HepG2 (cell line): ENCODE data around the gene BTN1A1. TPM values are rescaled to one million over a fixed set of nuclear protein-coding genes. Genes with fewer than 3 reads are reported as not detected.

Experiments
- ATF7-NPFF ChIP-seq: sonication (generic); formaldehyde crosslinking; IDR thresholded peaks from 2 replicates; pipeline ENCODE4 v1.8.1; 2023; ENCODE audit warnings: mild to moderate bottlenecking, low read depth, missing genetic modification reagents, moderate library complexity
- BCL3 ChIP-seq: sonication (generic); formaldehyde crosslinking; IDR thresholded peaks from 2 replicates; pipeline ENCODE4 v1.5.1; 2020; ENCODE audit warnings: mild to moderate bottlenecking, missing genetic modification reagents, moderate library complexity
- ETS1 ChIP-seq: sonication (generic); formaldehyde crosslinking; IDR thresholded peaks from 2 replicates; pipeline ENCODE4 v1.4.0; 2020; ENCODE audit warnings: missing genetic modification reagents
- HCFC1 ChIP-seq: fragments of 150-350 bp; IDR thresholded peaks from 2 replicates; pipeline ENCODE4 v1.6.1; 2014; ENCODE audit warnings: low read depth, low read length
- HMG20B ChIP-seq: conservative IDR thresholded peaks from 2 replicates; pipeline ENCODE4 v1.6.1; 2016; ENCODE audit warnings: missing genetic modification reagents, missing compliant biosample characterization
- MIER3 ChIP-seq: IDR thresholded peaks from 2 replicates; pipeline ENCODE4 v1.6.1; 2016; ENCODE audit warnings: missing compliant biosample characterization, borderline replicate concordance
- MIXL1 ChIP-seq: IDR thresholded peaks from 2 replicates; pipeline ENCODE4 v1.6.1; 2016
- NR0B2 ChIP-seq: sonication (generic); formaldehyde crosslinking; IDR thresholded peaks from 2 replicates; pipeline ENCODE4 v1.4.0; 2020; ENCODE audit warnings: mild to moderate bottlenecking, missing genetic modification reagents
- PHF5A ChIP-seq: IDR thresholded peaks from one replicate; pipeline ENCODE4 v1.6.1; 2018; ENCODE audit warnings: low read depth, missing genetic modification reagents; ENCODE audit not compliant: unreplicated experiment
- PRDM15 ChIP-seq: sonication (generic); formaldehyde crosslinking; IDR thresholded peaks from 2 replicates; pipeline ENCODE4 v1.4.0; 2020; ENCODE audit warnings: missing genetic modification reagents
- RFXAP ChIP-seq: sonication (generic); formaldehyde crosslinking; IDR thresholded peaks from 2 replicates; pipeline ENCODE4 v1.4.0; 2020; ENCODE audit warnings: missing genetic modification reagents, borderline replicate concordance
- RXRB ChIP-seq: IDR thresholded peaks from 2 replicates; pipeline ENCODE4 v1.6.1; 2016; ENCODE audit warnings: borderline replicate concordance, missing genetic modification reagents, missing compliant biosample characterization
- SALL1 ChIP-seq: sonication (generic); formaldehyde crosslinking; IDR thresholded peaks from 2 replicates; pipeline ENCODE4 v1.8.0; 2022; ENCODE audit warnings: mild to moderate bottlenecking, missing genetic modification reagents
- SRSF1 ChIP-seq: fragments of 200-400 bp; formaldehyde crosslinking; optimal IDR thresholded peaks from 2 replicates; pipeline ENCODE3; 2017; ENCODE audit warnings: mild to moderate bottlenecking, low read depth, low read length, moderate library complexity
- TBX2 ChIP-seq: sonication (generic); formaldehyde crosslinking; IDR thresholded peaks from 2 replicates; pipeline ENCODE4 v1.5.0; 2020; ENCODE audit warnings: missing genetic modification reagents, mild to moderate bottlenecking, borderline replicate concordance
- ZNF263 ChIP-seq: sonication (generic); formaldehyde crosslinking; IDR thresholded peaks from 2 replicates; pipeline ENCODE4 v1.4.0; 2020; ENCODE audit warnings: missing genetic modification reagents
- ZNF570 ChIP-seq: sonication (generic); formaldehyde crosslinking; IDR thresholded peaks from 2 replicates; pipeline ENCODE4 v1.4.0; 2020; ENCODE audit warnings: mild to moderate bottlenecking, missing genetic modification reagents, borderline replicate concordance
- polyA plus RNA-seq, 8 experiments: library from polyadenylated mRNA; depleted of rRNA in 3 of 8; stranded (reverse) in 7 of 8; unstranded in 1 of 8; fragments of >200 nt; fragmentation: Illumina TruSeq in 4 of 8; extraction: Trizol in 4 of 8; gene quantifications; 2 replicates each; pipeline versions ENCODE4 v1.2.1 to v1.2.3, GENCODE V29; 2011 to 2016; ENCODE audit warnings: low read depth in 4 of 8, missing spikeins in 1 of 8, mixed read lengths in 1 of 8; ENCODE audit not compliant: insufficient read depth in 1 of 8
- total RNA-seq, 5 experiments: library from RNA; depleted of rRNA; stranded (reverse); fragments of >200 nt; fragmentation: Illumina TruSeq; extraction: Trizol; gene quantifications; 2 replicates each; pipeline ENCODE4 v1.2.3, GENCODE V29; 2016; ENCODE audit warnings: low read depth in 1 of 5
- TF ChIP-seq, protein P1 (sequence below): sonication (generic); formaldehyde crosslinking; IDR thresholded peaks from 2 replicates; pipeline ENCODE4 v1.4.0; 2020; ENCODE audit warnings: missing genetic modification reagents
- TF ChIP-seq, protein P2 (sequence below): sonication (generic); formaldehyde crosslinking; IDR thresholded peaks from 2 replicates; pipeline ENCODE4 v1.5.0; 2020; ENCODE audit warnings: missing genetic modification reagents
- TF ChIP-seq, protein P3 (sequence below): sonication (generic); formaldehyde crosslinking; IDR thresholded peaks from 2 replicates; pipeline ENCODE4 v1.8.0; 2022; ENCODE audit warnings: missing genetic modification reagents, low read depth, mild to moderate bottlenecking, borderline replicate concordance

Gene BTN1A1
- total and polyA plus RNA-seq, 2 of the 13 experiments (the other 11 are each of a cell fraction or from before 2014, with no cell fraction given): 0.04 TPM; not detected in 1

- TF ChIP-seq, protein P1, sequence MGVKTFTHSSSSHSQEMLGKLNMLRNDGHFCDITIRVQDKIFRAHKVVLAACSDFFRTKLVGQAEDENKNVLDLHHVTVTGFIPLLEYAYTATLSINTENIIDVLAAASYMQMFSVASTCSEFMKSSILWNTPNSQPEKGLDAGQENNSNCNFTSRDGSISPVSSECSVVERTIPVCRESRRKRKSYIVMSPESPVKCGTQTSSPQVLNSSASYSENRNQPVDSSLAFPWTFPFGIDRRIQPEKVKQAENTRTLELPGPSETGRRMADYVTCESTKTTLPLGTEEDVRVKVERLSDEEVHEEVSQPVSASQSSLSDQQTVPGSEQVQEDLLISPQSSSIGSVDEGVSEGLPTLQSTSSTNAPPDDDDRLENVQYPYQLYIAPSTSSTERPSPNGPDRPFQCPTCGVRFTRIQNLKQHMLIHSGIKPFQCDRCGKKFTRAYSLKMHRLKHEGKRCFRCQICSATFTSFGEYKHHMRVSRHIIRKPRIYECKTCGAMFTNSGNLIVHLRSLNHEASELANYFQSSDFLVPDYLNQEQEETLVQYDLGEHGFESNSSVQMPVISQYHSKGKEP (CRISPR knock-in tag): no peak
- TF ChIP-seq MIXL1 (CRISPR knock-in tag) (peak; percentile 53; the same call in 1 of the 2 replicates), SALL1 (peak; percentile 47; the same call in 1 of the 2 replicates), ZNF263 (no peak), TBX2 (CRISPR knock-in tag) (peak; percentile 30; the same call in 1 of the 2 replicates), RFXAP (CRISPR knock-in tag) (peak; percentile 79; the same call in 1 of the 2 replicates), HMG20B (CRISPR knock-in tag) (0 out of 2 replicates have a peak, but pooled peaks have one; percentile 63), ZNF570 (CRISPR knock-in tag) (no peak), RXRB (CRISPR knock-in tag) (peak; percentile 67), MIER3 (CRISPR knock-in tag) (peak; percentile 81; the same call in 1 of the 2 replicates), PHF5A (CRISPR knock-in tag) (peak; percentile 44), HCFC1 (no peak), PRDM15 (CRISPR knock-in tag) (peak; percentile 82; the same call in 1 of the 2 replicates), SRSF1 (no peak), BCL3 (CRISPR knock-in tag) (no peak), ETS1 (CRISPR knock-in tag) (no peak), ATF7-NPFF (CRISPR knock-in tag) (peak; percentile 26; the same call in 1 of the 2 replicates), NR0B2 (CRISPR knock-in tag) (no peak)
- TF ChIP-seq, protein P2, sequence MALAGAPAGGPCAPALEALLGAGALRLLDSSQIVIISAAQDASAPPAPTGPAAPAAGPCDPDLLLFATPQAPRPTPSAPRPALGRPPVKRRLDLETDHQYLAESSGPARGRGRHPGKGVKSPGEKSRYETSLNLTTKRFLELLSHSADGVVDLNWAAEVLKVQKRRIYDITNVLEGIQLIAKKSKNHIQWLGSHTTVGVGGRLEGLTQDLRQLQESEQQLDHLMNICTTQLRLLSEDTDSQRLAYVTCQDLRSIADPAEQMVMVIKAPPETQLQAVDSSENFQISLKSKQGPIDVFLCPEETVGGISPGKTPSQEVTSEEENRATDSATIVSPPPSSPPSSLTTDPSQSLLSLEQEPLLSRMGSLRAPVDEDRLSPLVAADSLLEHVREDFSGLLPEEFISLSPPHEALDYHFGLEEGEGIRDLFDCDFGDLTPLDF (CRISPR knock-in tag): no peak
- TF ChIP-seq, protein P3, sequence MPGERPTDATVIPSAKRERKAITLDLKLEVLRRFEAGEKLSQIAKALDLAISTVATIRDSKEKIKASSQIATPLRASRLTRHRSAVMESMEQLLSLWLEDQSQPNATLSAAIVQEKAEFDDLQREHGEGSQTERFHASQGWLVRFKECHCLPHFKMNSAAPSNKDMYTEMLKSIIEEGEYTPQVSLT (CRISPR knock-in tag): no peak
These were observed 14.9 kb downstream of the BTN1A1 start (continued) for GRCh38 chr6:26514984-26515383.
